GM12878 (cell line): Measurements from ENCODE around the gene S1PR3. TPM values are rescaled to one million over a fixed set of nuclear protein-coding genes. Genes with fewer than 3 reads are reported as not detected.

Experiments used
- ATAC-seq: fragments of 200-7000 bp; cut with Tn5 transposase; 3 replicates; pipeline ENCODE4 v1.9.1; 2020; ENCODE audit warnings: mild to moderate bottlenecking, moderate library complexity
- BruUV-seq: library from RNA; stranded (reverse); fragments of 400-500 nt; replicated peaks from 2 replicates; lab custom pipeline; 2021; lab: Mats Ljungman, UMichigan
- CTCF ChIA-PET: fragments of 300-600 bp; sonication (Branson Sonifier 250); formaldehyde crosslinking; extraction: SDS; loops from one replicate; lab custom pipeline; 2021; ENCODE audit warnings: inconsistent platforms; lab: Yijun Ruan, JAX
- POLR2A ChIA-PET: fragments of 350-600 bp; formaldehyde crosslinking; extraction: SDS; loops from one replicate; lab custom pipeline; 2021; ENCODE audit warnings: inconsistent platforms; lab: Charles Lee
- RAD21 ChIA-PET: fragments of 300-600 bp; sonication (Branson Sonifier 250); formaldehyde crosslinking; loops from one replicate; lab custom pipeline; 2023; ENCODE audit warnings: antibody characterized with exemption; ENCODE audit not compliant: unreplicated experiment; lab: Charles Lee
- SMC1A ChIA-PET: fragments of 300-600 bp; sonication (Branson Sonifier 250); formaldehyde crosslinking; loops from one replicate; lab custom pipeline; 2023; ENCODE audit not compliant: unreplicated experiment, uncharacterized antibody; lab: Charles Lee
- DNase-seq: peaks from one replicate; pipeline ENCODE4 v3.0.0-alpha.2; 2011; ENCODE audit warnings: low read depth, low spot score
- FAIRE-seq: peaks from 3 replicates; lab custom pipeline; 2011; peaks lifted over from hg19 to GRCh38; lab: Jason Lieb, UNC
- H2AFZ ChIP-seq: 2 replicates; pipeline ENCODE4 v1.6.0; 2011; ENCODE audit warnings: low read depth, low read length, control low read depth; ENCODE audit not compliant: control insufficient read depth
- H3K27ac ChIP-seq: 2 replicates; pipeline ENCODE4 v1.5.1; 2011; ENCODE audit warnings: control low read depth; ENCODE audit not compliant: control insufficient read depth, insufficient read depth
- H3K27me3 ChIP-seq, 2 experiments: replicated peaks in 1 of 2; 2 replicates each; pipeline versions ENCODE4 v1.6.0 to v1.6.1; 2011; ENCODE audit warnings: low read length in 1 of 2; ENCODE audit not compliant: control insufficient read depth in 2 of 2, insufficient read depth in 2 of 2
- H3K36me3 ChIP-seq, 2 experiments: 2 replicates each; pipeline ENCODE4 v1.5.1; 2011; ENCODE audit warnings: low read length in 1 of 2; ENCODE audit not compliant: control insufficient read depth in 2 of 2, insufficient read depth in 2 of 2
- H3K4me1 ChIP-seq: 2 replicates; pipeline ENCODE4 v1.6.1; 2011; ENCODE audit warnings: mild to moderate bottlenecking, low read length, moderate library complexity, mixed read lengths; ENCODE audit not compliant: control insufficient read depth, insufficient read depth
- H3K4me2 ChIP-seq: 2 replicates; pipeline ENCODE4 v1.6.0; 2011; ENCODE audit warnings: control low read depth; ENCODE audit not compliant: control insufficient read depth, insufficient read depth
- H3K4me3 ChIP-seq: fragments of 200-600 bp; sonication (generic); 2 replicates; pipeline ENCODE4 v1.5.1; 2016
- H3K79me2 ChIP-seq: 2 replicates; pipeline ENCODE4 v1.6.0; 2011; ENCODE audit warnings: low read length; ENCODE audit not compliant: control insufficient read depth, insufficient read depth
- H3K9ac ChIP-seq: 2 replicates; pipeline ENCODE4 v1.8.0; 2011; ENCODE audit warnings: low read length, control low read depth, mixed read lengths; ENCODE audit not compliant: control insufficient read depth, insufficient read depth
- H3K9me3 ChIP-seq: replicated peaks from 3 replicates; pipeline ENCODE4 v1.5.1; 2011; ENCODE audit warnings: mild to moderate bottlenecking, low read length; ENCODE audit not compliant: control insufficient read depth, insufficient read depth
- H4K20me1 ChIP-seq: 2 replicates; pipeline ENCODE4 v1.6.0; 2011; ENCODE audit not compliant: control insufficient read depth, insufficient read depth
- RFX5 ChIP-seq: IDR thresholded peaks from 2 replicates; pipeline ENCODE4 v1.6.1; 2011; ENCODE audit warnings: low read depth, low read length, improper control_type of control experiment
- WGBS: methylation state at CpG from one replicate; pipeline ENCODE4 v1.1.6; 2016; ENCODE audit warnings: low lambda C conversion rate; ENCODE audit not compliant: insufficient replicate concordance, insufficient coverage; ENCODE audit errors: missing lambda C conversion rate; 5-methylcytosine and 5-hydroxymethylcytosine counted together
- in situ Hi-C: fragments of 300-500 bp; cut with MboI; formaldehyde crosslinking; loops from 9 replicates; pipeline ENCODE4 v1.14.3; 2018; ENCODE audit warnings: mixed read lengths
- intact Hi-C: fragments of 100-400 bp; cut with micrococcal nuclease; formaldehyde crosslinking; loops from one replicate; pipeline ENCODE4 v1.14.2; 2022; ENCODE audit not compliant: unreplicated experiment
- polyA plus RNA-seq, 11 experiments: library from polyadenylated mRNA; depleted of rRNA in 4 of 11; unstranded in 6 of 11; stranded (reverse) in 5 of 11; fragments of >200 nt; fragmentation: Nextera tagmentation in 4 of 11; fragmentation: Illumina TruSeq in 1 of 11; extraction: Ambion mirVana in 4 of 11; extraction: Trizol in 1 of 11; gene quantifications; 1 replicate in 1 of 11; 2 replicates in 10 of 11; pipeline versions ENCODE4 v1.2.1 to v1.2.3, GENCODE V29; 2011 to 2016; ENCODE audit warnings: inconsistent platforms in 2 of 11, missing spikeins in 2 of 11, low read depth in 1 of 11
- total RNA-seq, 4 experiments: library from RNA; depleted of rRNA in 3 of 4; stranded (reverse); fragments of >200 nt in 3 of 4; fragmentation: Illumina TruSeq in 1 of 4; extraction: Trizol in 1 of 4; gene quantifications; 2 replicates each; pipeline versions ENCODE4 v1.2.1 to v1.2.3, GENCODE V29; 2013 to 2021
- TF ChIP-seq, protein P1 (sequence below): IDR thresholded peaks from 2 replicates; pipeline ENCODE4 v1.6.1; 2012; ENCODE audit warnings: low read depth, low read length, improper control_type of control experiment
- TF ChIP-seq, protein P2 (sequence below): fragments of 150-350 bp; IDR thresholded peaks from 2 replicates; pipeline ENCODE4 v1.6.1; 2016; ENCODE audit warnings: low read depth, low read length

Gene S1PR3
- total and polyA plus RNA-seq, 10 of the 15 experiments (the other 5 are each of a cell fraction or from before 2014, with no cell fraction given), result 0.01 to 0.18 (median 0.01) TPM; not detected in 7

DNA sequence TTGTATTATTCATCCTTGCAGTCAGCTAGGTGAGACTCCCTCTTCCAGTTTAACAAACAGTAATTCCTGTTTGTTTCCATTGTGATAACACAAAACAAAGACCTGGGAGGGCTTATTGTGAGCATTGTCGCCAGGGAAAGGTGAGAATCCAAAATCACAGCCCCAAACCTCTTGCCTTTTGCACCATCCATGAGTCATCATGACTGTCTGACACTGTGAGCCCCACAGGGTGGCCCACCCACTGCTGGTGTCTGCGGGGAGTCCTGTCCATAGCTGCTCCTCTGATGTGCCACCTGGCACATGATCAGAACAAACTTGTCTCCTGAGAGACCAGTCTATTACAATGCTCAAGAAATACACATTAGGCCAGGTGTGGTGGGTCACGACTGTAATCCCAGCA is 33.7 kb upstream of the S1PR3 start:
- H3K36me3 ChIP-seq, result no peaks in the 10 kb centered on the region
- H3K4me2 ChIP-seq, result no peak overlapping the region
- H3K4me1 ChIP-seq, result no peaks in the 10 kb centered on the region
- no peaks in the 10 kb centered on the region for H3K79me2 ChIP-seq
- no peaks in the 10 kb centered on the region for H3K9me3 ChIP-seq
- H3K27ac ChIP-seq, result no peak overlapping the region
- no peak for ATAC-seq
- H3K9ac ChIP-seq, result no peak overlapping the region
- no peak overlapping the region for H3K4me3 ChIP-seq
- H2AFZ ChIP-seq, result no peak overlapping the region
- intact Hi-C loops (no loop called here), in situ Hi-C loops (no loop called here)
- H4K20me1 ChIP-seq, result no peaks in the 10 kb centered on the region; the same call in 1 of the 2 replicates
- SMC1A ChIA-PET, result no interaction called here
- BruUV-seq, result no TSS peak
- RAD21 ChIA-PET, result no interaction called here
- CTCF ChIA-PET, result no interaction called here
- no peak for DNase-seq
- no peak for FAIRE-seq
- TF ChIP-seq, protein P1, sequence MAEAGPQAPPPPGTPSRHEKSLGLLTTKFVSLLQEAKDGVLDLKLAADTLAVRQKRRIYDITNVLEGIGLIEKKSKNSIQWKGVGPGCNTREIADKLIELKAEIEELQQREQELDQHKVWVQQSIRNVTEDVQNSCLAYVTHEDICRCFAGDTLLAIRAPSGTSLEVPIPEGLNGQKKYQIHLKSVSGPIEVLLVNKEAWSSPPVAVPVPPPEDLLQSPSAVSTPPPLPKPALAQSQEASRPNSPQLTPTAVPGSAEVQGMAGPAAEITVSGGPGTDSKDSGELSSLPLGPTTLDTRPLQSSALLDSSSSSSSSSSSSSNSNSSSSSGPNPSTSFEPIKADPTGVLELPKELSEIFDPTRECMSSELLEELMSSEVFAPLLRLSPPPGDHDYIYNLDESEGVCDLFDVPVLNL, result no peak
- TF ChIP-seq, protein P2, sequence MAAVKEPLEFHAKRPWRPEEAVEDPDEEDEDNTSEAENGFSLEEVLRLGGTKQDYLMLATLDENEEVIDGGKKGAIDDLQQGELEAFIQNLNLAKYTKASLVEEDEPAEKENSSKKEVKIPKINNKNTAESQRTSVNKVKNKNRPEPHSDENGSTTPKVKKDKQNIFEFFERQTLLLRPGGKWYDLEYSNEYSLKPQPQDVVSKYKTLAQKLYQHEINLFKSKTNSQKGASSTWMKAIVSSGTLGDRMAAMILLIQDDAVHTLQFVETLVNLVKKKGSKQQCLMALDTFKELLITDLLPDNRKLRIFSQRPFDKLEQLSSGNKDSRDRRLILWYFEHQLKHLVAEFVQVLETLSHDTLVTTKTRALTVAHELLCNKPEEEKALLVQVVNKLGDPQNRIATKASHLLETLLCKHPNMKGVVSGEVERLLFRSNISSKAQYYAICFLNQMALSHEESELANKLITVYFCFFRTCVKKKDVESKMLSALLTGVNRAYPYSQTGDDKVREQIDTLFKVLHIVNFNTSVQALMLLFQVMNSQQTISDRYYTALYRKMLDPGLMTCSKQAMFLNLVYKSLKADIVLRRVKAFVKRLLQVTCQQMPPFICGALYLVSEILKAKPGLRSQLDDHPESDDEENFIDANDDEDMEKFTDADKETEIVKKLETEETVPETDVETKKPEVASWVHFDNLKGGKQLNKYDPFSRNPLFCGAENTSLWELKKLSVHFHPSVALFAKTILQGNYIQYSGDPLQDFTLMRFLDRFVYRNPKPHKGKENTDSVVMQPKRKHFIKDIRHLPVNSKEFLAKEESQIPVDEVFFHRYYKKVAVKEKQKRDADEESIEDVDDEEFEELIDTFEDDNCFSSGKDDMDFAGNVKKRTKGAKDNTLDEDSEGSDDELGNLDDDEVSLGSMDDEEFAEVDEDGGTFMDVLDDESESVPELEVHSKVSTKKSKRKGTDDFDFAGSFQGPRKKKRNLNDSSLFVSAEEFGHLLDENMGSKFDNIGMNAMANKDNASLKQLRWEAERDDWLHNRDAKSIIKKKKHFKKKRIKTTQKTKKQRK, result no peak
- TF ChIP-seq RFX5, result no peak
- WGBS, result 24% methylated on average over 3 of the region's 3 CpGs
- H3K27me3 ChIP-seq, result no peaks in the 10 kb centered on the region
- POLR2A ChIA-PET, result no interaction called here
